ENCODE data around the gene AXIN1. TPM values are rescaled to one million over a fixed set of nuclear protein-coding genes. Genes with fewer than 3 reads are reported as not detected.

AXIN1 gene
- polyA plus RNA-seq, 1 experiment, result 3.5 TPM

DNA sequence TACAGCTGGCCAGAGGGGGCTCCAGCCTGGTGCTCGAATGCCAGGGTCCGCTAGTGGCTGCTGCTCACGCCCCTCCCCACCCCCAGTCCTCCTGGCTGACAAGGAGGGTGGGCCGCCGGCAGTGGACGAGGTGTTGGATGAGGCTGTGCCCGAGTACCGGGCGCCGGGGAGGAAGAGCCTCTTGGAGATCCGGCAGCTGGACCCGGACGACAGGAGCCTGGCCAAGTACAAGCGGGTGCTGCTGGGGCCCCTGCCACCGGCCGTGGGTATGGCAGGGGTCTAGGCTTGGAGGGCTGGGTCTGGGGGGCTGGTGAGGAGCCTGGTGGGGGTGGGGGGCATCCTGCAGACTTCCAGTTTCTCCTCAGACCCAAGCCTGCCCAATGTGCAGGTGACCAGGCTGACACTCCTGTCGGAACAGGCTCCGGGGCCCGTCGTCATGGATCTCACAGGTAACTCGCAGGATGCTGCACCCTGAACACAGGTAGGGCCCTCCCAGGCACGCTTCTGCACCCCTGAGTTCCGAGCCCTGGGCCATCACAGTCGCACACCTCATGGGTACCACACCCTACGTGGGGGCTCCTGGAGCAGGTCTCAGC, 70.8 kb downstream of the AXIN1 start:
- no peak overlapping the region for H3K27ac ChIP-seq (ENCODE audit: low read depth, low read length)
- TF ChIP-seq, protein P1, sequence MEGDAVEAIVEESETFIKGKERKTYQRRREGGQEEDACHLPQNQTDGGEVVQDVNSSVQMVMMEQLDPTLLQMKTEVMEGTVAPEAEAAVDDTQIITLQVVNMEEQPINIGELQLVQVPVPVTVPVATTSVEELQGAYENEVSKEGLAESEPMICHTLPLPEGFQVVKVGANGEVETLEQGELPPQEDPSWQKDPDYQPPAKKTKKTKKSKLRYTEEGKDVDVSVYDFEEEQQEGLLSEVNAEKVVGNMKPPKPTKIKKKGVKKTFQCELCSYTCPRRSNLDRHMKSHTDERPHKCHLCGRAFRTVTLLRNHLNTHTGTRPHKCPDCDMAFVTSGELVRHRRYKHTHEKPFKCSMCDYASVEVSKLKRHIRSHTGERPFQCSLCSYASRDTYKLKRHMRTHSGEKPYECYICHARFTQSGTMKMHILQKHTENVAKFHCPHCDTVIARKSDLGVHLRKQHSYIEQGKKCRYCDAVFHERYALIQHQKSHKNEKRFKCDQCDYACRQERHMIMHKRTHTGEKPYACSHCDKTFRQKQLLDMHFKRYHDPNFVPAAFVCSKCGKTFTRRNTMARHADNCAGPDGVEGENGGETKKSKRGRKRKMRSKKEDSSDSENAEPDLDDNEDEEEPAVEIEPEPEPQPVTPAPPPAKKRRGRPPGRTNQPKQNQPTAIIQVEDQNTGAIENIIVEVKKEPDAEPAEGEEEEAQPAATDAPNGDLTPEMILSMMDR (IDR thresholded peaks at IDR 0.05; ENCODE audit: low read depth, low read length), result no peak
- H3K27me3 ChIP-seq (ENCODE audit: control insufficient read depth, insufficient read depth, low read length), result peaks cover 28% of the 10 kb centered on the region
- H3K4me3 ChIP-seq (ENCODE audit: low read depth, low read length), result no peak overlapping the region
- ChIA-PET CTCF (no interaction called here), POLR2A (no interaction called here)
- DNase-seq (ENCODE audit: low read depth, low spot score), result no peak
- H3K9me3 ChIP-seq (ENCODE audit: control insufficient read depth, insufficient read depth, low read length), result peaks cover 28% of the 10 kb centered on the region

GRCh38 chr16:280991-281659, 71.4 kb downstream of the AXIN1 start:
- H3K4me3 ChIP-seq (ENCODE audit: low read depth, low read length), result no peak overlapping the region
- TF ChIP-seq, protein P1 (IDR thresholded peaks at IDR 0.05; ENCODE audit: low read depth, low read length), result no peak
- CTCF ChIA-PET, result no interaction called here
- no peak for DNase-seq (ENCODE audit: low read depth, low spot score)
- POLR2A ChIA-PET, result no interaction called here
- H3K27ac ChIP-seq (ENCODE audit: low read depth, low read length), result no peak overlapping the region
- peaks cover 25% of the 10 kb centered on the region for H3K9me3 ChIP-seq (ENCODE audit: control insufficient read depth, insufficient read depth, low read length)
- peaks cover 31% of the 10 kb centered on the region for H3K27me3 ChIP-seq (ENCODE audit: control insufficient read depth, insufficient read depth, low read length)

DNA sequence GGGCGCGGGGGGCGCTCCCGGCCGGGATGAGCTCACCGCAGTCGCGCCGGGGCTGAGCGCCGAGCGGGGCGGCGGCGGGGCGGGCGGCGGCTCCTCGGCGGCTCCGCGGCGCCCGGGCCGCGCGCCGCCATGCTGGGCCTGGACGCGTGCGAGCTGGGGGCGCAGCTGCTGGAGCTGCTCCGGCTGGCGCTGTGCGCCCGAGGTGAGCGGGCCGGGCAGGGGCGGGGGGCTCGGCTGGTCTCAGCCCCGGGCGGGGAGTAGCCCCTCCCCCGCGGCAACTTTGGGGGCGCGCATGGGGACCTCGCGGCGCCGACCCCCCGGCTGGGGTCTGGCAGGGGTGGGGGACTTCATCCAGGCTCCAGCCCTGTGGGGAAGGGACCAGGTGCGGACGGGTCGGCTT, 72.0 kb downstream of the AXIN1 start, which contains the start of gene ARHGDIG:
Gene ARHGDIG, plus strand, starts transcription at position 40 of the 400 bp plus-strand sequence. Its CDS starts 90 bp downstream, at position 130.
- H3K27me3 ChIP-seq (ENCODE audit: control insufficient read depth, insufficient read depth, low read length), result peaks cover 31% of the 10 kb centered on the region
- TF ChIP-seq, protein P1 (IDR thresholded peaks at IDR 0.05; ENCODE audit: low read depth, low read length), result no peak
- ChIA-PET POLR2A (no interaction called here), CTCF (no interaction called here)
- peak within 1 kb of the TSS; percentile 31; the same call in 1 of the 2 replicates for H3K4me3 ChIP-seq (ENCODE audit: low read depth, low read length)
- peaks cover 22% of the 10 kb centered on the region for H3K9me3 ChIP-seq (ENCODE audit: control insufficient read depth, insufficient read depth, low read length)
- H3K27ac ChIP-seq (ENCODE audit: low read depth, low read length), result no peak within 1 kb of the TSS
- no peak for DNase-seq (ENCODE audit: low read depth, low spot score)

DNA sequence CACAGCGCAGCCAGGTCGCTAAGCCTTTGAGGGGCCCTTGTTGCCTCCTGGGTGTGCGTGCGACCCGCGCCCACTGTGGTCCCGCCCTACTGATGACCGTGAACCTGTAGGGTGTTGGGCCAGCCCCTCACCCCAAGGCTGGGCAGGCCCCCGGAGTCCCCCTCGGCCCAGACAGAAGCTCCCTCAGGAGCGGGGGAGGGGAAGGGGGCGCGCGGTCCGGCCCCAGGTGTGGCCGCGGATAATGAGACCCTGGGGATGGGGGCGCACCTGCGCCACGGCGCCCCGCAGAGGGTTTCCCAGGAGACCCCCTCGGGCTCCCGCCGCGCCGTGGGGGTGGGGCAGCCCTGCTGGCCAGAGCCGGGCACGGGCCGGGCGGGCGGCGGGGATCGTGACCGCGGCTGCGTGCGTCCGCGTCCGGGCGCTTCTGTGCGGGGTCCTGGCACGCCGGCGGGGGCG, 72.5 kb downstream of the AXIN1 start:
- TF ChIP-seq, protein P1 (IDR thresholded peaks at IDR 0.05; ENCODE audit: low read depth, low read length), result no peak
- CTCF ChIA-PET, result no interaction called here
- Histone ChIP-seq H3K27me3 (ENCODE audit: control insufficient read depth, insufficient read depth, low read length) (peaks cover 35% of the 10 kb centered on the region), H3K4me3 (ENCODE audit: low read depth, low read length) (no peak overlapping the region), H3K9me3 (ENCODE audit: control insufficient read depth, insufficient read depth, low read length) (peaks cover 17% of the 10 kb centered on the region; the same call in 1 of the 2 replicates), H3K27ac (ENCODE audit: low read depth, low read length) (no peak overlapping the region)
- POLR2A ChIA-PET, result no interaction called here
- DNase-seq (ENCODE audit: low read depth, low spot score), result no peak

- Histone ChIP-seq H3K4me3 (ENCODE audit: low read depth, low read length) (no peak overlapping the region), H3K27ac (ENCODE audit: low read depth, low read length) (no peak overlapping the region), H3K9me3 (ENCODE audit: control insufficient read depth, insufficient read depth, low read length) (peaks cover 12% of the 10 kb centered on the region; the same call in 1 of the 2 replicates), H3K27me3 (ENCODE audit: control insufficient read depth, insufficient read depth, low read length) (peaks cover 38% of the 10 kb centered on the region)
- TF ChIP-seq, protein P1 (IDR thresholded peaks at IDR 0.05; ENCODE audit: low read depth, low read length), result no peak
- ChIA-PET CTCF (no interaction called here), POLR2A (no interaction called here)
- no peak for DNase-seq (ENCODE audit: low read depth, low spot score)
Observed at GRCh38 chr16:279531-279930, 73.0 kb downstream of the AXIN1 start.
